ENCODE measurements around the gene WWOX. TPM values are rescaled to one million over a fixed set of nuclear protein-coding genes. Genes with fewer than 3 reads are reported as not detected.

WWOX gene
- total and polyA plus RNA-seq, 2 of the 8 experiments (the other 6 are each of a cell fraction or from before 2014, with no cell fraction given): 5.4 to 16.7 TPM

DNA sequence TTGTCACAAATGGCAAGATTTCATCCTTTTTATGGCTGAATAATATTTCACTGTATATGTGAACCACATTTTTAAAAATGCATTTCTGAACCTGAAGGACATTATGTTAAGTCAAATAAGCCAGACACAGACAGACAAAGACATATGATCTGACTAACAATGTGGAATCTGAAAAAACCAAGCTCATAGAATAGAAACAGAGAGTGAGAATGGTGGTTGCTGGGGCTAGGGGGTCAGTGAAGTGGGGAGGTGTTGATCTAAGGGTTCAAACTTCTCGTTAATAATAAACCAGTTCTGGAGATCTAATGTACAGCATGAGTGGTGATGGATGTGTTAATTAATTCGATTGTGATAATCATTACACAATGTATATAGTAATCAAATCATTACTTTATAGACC, 475.1 kb downstream of the WWOX start:
- Histone ChIP-seq H3K14ac (ENCODE audit: insufficient read length) (no peak overlapping the region), H3K9me3 (ENCODE audit: insufficient read depth in 2 of 2, low read depth in 1 of 2, low read length in 1 of 2) (no peaks in the 10 kb centered on the region), H3K4ac (replicated peaks; ENCODE audit: insufficient read length, low read depth, low read length) (no peak overlapping the region), H3K79me1 (ENCODE audit: low read depth, low read length) (no peaks in the 10 kb centered on the region), H2BK15ac (ENCODE audit: low read length) (no peak overlapping the region), H2AFZ (ENCODE audit: low read length) (no peak overlapping the region), H2BK12ac (ENCODE audit: low read depth, low read length) (no peak overlapping the region), H3K56ac (replicated peaks; ENCODE audit: insufficient read length, low read depth, low read length) (no peak overlapping the region), H4K8ac (ENCODE audit: extremely low read depth, insufficient read depth, low read length) (no peak overlapping the region), H3K36me3 (ENCODE audit: control insufficient read depth in 2 of 4, insufficient read depth in 4 of 4, low read length in 3 of 4) (no peaks in the 10 kb centered on the region), H3K23ac (ENCODE audit: insufficient read length) (no peak overlapping the region), H4K20me1 (replicated peaks in 1 of 2; ENCODE audit: control insufficient read depth in 1 of 2, insufficient read depth in 2 of 2, low read length in 2 of 2) (no peaks in the 10 kb centered on the region), H3K27ac (ENCODE audit: low read depth, low read length) (no peak overlapping the region), H3K18ac (ENCODE audit: extremely low read depth, low read length) (no peak overlapping the region), H4K91ac (replicated peaks; ENCODE audit: insufficient read length, low read length) (no peak overlapping the region), H2AK5ac (ENCODE audit: low read depth, low read length) (no peak overlapping the region), H3K27me3 (replicated peaks in 1 of 4; ENCODE audit: control insufficient read depth in 3 of 4, extremely low read depth in 1 of 4, insufficient read depth in 3 of 4, low read length in 3 of 4) (no peaks in the 10 kb centered on the region), H2BK20ac (ENCODE audit: low read length) (no peak overlapping the region), H3K4me3 (ENCODE audit: extremely low read depth in 1 of 4, insufficient read depth in 2 of 4, low read depth in 3 of 4, low read length in 4 of 4) (no peak overlapping the region), H4K5ac (ENCODE audit: insufficient read length, low read depth, low read length) (no peak overlapping the region), H3K9ac (replicated peaks in 1 of 4; ENCODE audit: extremely low read depth in 1 of 4, low read depth in 3 of 4, low read length in 3 of 4) (no peak overlapping the region), H2BK120ac (replicated peaks; ENCODE audit: low read depth, low read length) (no peak overlapping the region), H2BK5ac (ENCODE audit: low read depth, low read length) (no peak overlapping the region), H3K79me2 (ENCODE audit: control insufficient read depth in 1 of 2, insufficient read depth in 2 of 2, low read length in 2 of 2) (no peaks in the 10 kb centered on the region), H3K23me2 (ENCODE audit: low read depth, low read length) (no peaks in the 10 kb centered on the region), H3K4me2 (ENCODE audit: insufficient read depth in 1 of 2, low read depth in 2 of 2, low read length in 2 of 2) (no peak overlapping the region), H3K4me1 (replicated peaks in 1 of 4; ENCODE audit: control insufficient read depth in 3 of 4, insufficient read depth in 4 of 4, low read length in 3 of 4) (no peaks in the 10 kb centered on the region)
- 88% methylated on average over 2 of the region's 2 CpGs; no CpG with 5 or more reads in 1 of the 2 experiments for WGBS, 2 experiments (ENCODE audit: extremely low coverage in 1 of 2, insufficient coverage in 1 of 2, insufficient read length in 1 of 2, insufficient replicate concordance in 2 of 2, low coverage in 1 of 2, low lambda C conversion rate in 2 of 2, missing lambda C conversion rate in 1 of 2)
- POLR2A ChIA-PET (ENCODE audit: partially characterized antibody): no interaction called here
- FAIRE-seq: no peak
- CTCF ChIA-PET (ENCODE audit: partially characterized antibody): no interaction called here
- no peak for DNase-seq (ENCODE audit: low read depth in 1 of 2, low spot score in 2 of 2)
- TF ChIP-seq SAP30 (IDR thresholded peaks at IDR 0.05; ENCODE audit: insufficient read depth, insufficient replicate concordance, low read length): no peak
- no peak for TF ChIP-seq TAF1 (IDR thresholded peaks at IDR 0.05; ENCODE audit: low read depth, low read length)
- no peak for TF ChIP-seq EGR1 (IDR thresholded peaks at IDR 0.05; ENCODE audit: borderline replicate concordance, low read depth, low read length)
- no peak for TF ChIP-seq HDAC2 (IDR thresholded peaks at IDR 0.05; ENCODE audit: borderline replicate concordance in 1 of 2, low read depth in 2 of 2, low read length in 2 of 2)
- no peak for TF ChIP-seq SRF (IDR thresholded peaks at IDR 0.05; ENCODE audit: low read depth, low read length)
- TF ChIP-seq TBP (IDR thresholded peaks at IDR 0.05; ENCODE audit: low read depth, low read length): no peak
- TF ChIP-seq GABPA (IDR thresholded peaks at IDR 0.05; ENCODE audit: borderline replicate concordance, insufficient read depth, low read length): no peak
- no peak for TF ChIP-seq FOSL1 (IDR thresholded peaks at IDR 0.05; ENCODE audit: insufficient read depth, low read depth, low read length)
- no peak for TF ChIP-seq MAFK (IDR thresholded peaks at IDR 0.05; ENCODE audit: low read depth, low read length)
- TF ChIP-seq GTF2F1 (IDR thresholded peaks at IDR 0.05; ENCODE audit: borderline replicate concordance, low read depth, low read length): no peak
- TF ChIP-seq POLR2A (IDR thresholded peaks at IDR 0.05; ENCODE audit: control extremely low read depth in 1 of 2, low read depth in 2 of 2, low read length in 2 of 2): no peak
- no peak for TF ChIP-seq CHD1 (IDR thresholded peaks at IDR 0.05; ENCODE audit: low read depth, low read length)
- TF ChIP-seq CHD2 (IDR thresholded peaks at IDR 0.05; ENCODE audit: low read length): no peak
- no peak for TF ChIP-seq RXRA (IDR thresholded peaks at IDR 0.05; ENCODE audit: insufficient read depth, low read depth, low read length)
- TF ChIP-seq NANOG (IDR thresholded peaks at IDR 0.05; ENCODE audit: insufficient read depth, low read depth, low read length, poor library complexity, severe bottlenecking): no peak

Measured in H1 (cell line).